Cerebellar nuclear complex (tissue), 1 donor: ENCODE results near the gene SCTR.

Experiments
- DNase-seq, 2 experiments: peaks; one replicate each; lab custom pipeline; 2025; lab: John Stamatoyannopoulos, UW

Gene SCTR

GRCh38 chr2:119442850-119443249, 81.4 kb downstream of the SCTR start:
- DNase-seq: no peak

- no peak for DNase-seq
Measured at GRCh38 chr2:119442226-119442619, 82.1 kb downstream of the SCTR start.

- no peak for DNase-seq
Measured at GRCh38 chr2:119441376-119442225, 82.7 kb downstream of the SCTR start.

- DNase-seq: no peak
Measured at GRCh38 chr2:119440873-119441272, 83.4 kb downstream of the SCTR start.

- DNase-seq: no peak
Measured at GRCh38 chr2:119440501-119440870, 83.8 kb downstream of the SCTR start.

GRCh38 chr2:119439574-119440500, 84.4 kb downstream of the SCTR start:
- no peak for DNase-seq

- no peak for DNase-seq
Measured at GRCh38 chr2:119438726-119439284, 85.5 kb downstream of the SCTR start.

- no peak for DNase-seq
Measured at GRCh38 chr2:119438128-119438656, 86.1 kb downstream of the SCTR start.

- no peak for DNase-seq
Measured at GRCh38 chr2:119436993-119437772, 87.1 kb downstream of the SCTR start.

- DNase-seq: no peak
Measured at GRCh38 chr2:119435953-119436297, 88.4 kb downstream of the SCTR start.

GRCh38 chr2:119435081-119435952, 89.0 kb downstream of the SCTR start:
- DNase-seq: no peak

GRCh38 chr2:119434664-119435063, 89.6 kb downstream of the SCTR start:
- no peak for DNase-seq

- DNase-seq: no peak
Measured at GRCh38 chr2:119433636-119434327, 90.5 kb downstream of the SCTR start.

GRCh38 chr2:119432851-119433522, 91.3 kb downstream of the SCTR start:
- DNase-seq: no peak

GRCh38 chr2:119431976-119432850, 92.1 kb downstream of the SCTR start:
- DNase-seq: no peak

- no peak for DNase-seq
Measured at GRCh38 chr2:119431155-119431975, 92.9 kb downstream of the SCTR start, which contains the start of gene TMEM37. TSS of gene TMEM37 (plus strand) at chr2:119431854. CDS start at chr2:119431904, 50 bp downstream.

GRCh38 chr2:119430023-119430498, 94.2 kb downstream of the SCTR start:
- no peak for DNase-seq
